ENCODE results near the gene RGS21. TPM values are rescaled to one million over a fixed set of nuclear protein-coding genes. Genes with fewer than 3 reads are reported as not detected.

Gene RGS21
- total RNA-seq, 1 experiment from 2014 or later, result not detected

GRCh38 chr1:192378878-192379277 lies 62.1 kb downstream of the RGS21 start:
- Histone ChIP-seq H3K4me3 (replicated peaks in 1 of 2; ENCODE audit: low read depth in 1 of 2, low read length in 2 of 2) (no peak overlapping the region), H3K9ac (ENCODE audit: low read length) (no peak overlapping the region), H3K36me3 (ENCODE audit: control insufficient read depth in 1 of 2, insufficient read depth in 2 of 2, low read length in 2 of 2) (no peaks in the 10 kb centered on the region), H3K9me3 (ENCODE audit: control insufficient read depth in 1 of 2, insufficient read depth in 1 of 2, low read depth in 1 of 2, low read length in 2 of 2) (no peaks in the 10 kb centered on the region), H3K4me1 (ENCODE audit: control insufficient read depth in 1 of 2, insufficient read depth in 2 of 2, low read length in 2 of 2) (no peaks in the 10 kb centered on the region), H4K20me1 (ENCODE audit: insufficient read depth) (no peaks in the 10 kb centered on the region), H3K79me2 (ENCODE audit: insufficient read depth, low read length) (no peaks in the 10 kb centered on the region), H3K27me3 (ENCODE audit: insufficient read depth, low read length) (no peaks in the 10 kb centered on the region), H3K27ac (ENCODE audit: low read depth, low read length) (no peak overlapping the region), H2AFZ (ENCODE audit: low read depth, low read length, poor library complexity, severe bottlenecking) (no peak overlapping the region), H3K4me2 (ENCODE audit: low read length) (no peak overlapping the region), H3K9me2 (ENCODE audit: insufficient read depth) (no peaks in the 10 kb centered on the region)
- no peak for ATAC-seq
- BruUV-seq (replicated peaks), result no TSS peak
- ChIA-PET POLR2A (no interaction called here), CTCF (no interaction called here), RAD21 (ENCODE audit: low non-redundant PET in 1 of 2, low total read pairs in 2 of 2, uncharacterized antibody in 2 of 2, unreplicated experiment in 2 of 2) (no interaction called here)
- TF ChIP-seq POLR2A (IDR thresholded peaks at IDR 0.05; ENCODE audit: borderline replicate concordance, extremely low read depth, insufficient read depth, insufficient read length) (no peak), JUND (IDR thresholded peaks at IDR 0.05) (no peak), ZBTB33 (IDR thresholded peaks at IDR 0.05; ENCODE audit: extremely low read depth, insufficient replicate concordance, low read length) (no peak), SRF (IDR thresholded peaks at IDR 0.05; ENCODE audit: low read depth) (no peak), REST (IDR thresholded peaks at IDR 0.05; ENCODE audit: low read depth) (no peak), EZH2 (IDR thresholded peaks at IDR 0.05) (no peak), CEBPB (IDR thresholded peaks at IDR 0.05; ENCODE audit: low read depth) (no peak), CBX3 (IDR thresholded peaks at IDR 0.05; ENCODE audit: low read depth) (no peak), FOSL1 (IDR thresholded peaks at IDR 0.05; ENCODE audit: low read depth) (no peak), ELF1 (IDR thresholded peaks at IDR 0.05; ENCODE audit: borderline replicate concordance, low read depth) (no peak)
- DNase-seq (ENCODE audit: low read depth, low spot score), result no peak
- intact Hi-C loops (cut with micrococcal nuclease), result loop anchor here (5.0 kb wide), 1 partner anchor 1323 kb away; no protein-coding TSS in a partner anchor
